Anterior cingulate cortex (tissue), 58 donors: Measurements from ENCODE around the gene BICDL2.
"Not testable (repeated sequence)": the region's sequence is repeated elsewhere in the genome, so short reads cannot be mapped to it uniquely, and the experiment has no call there.

ENCODE experiments used
- DNase-seq, 58 donors: peaks; one replicate each; lab custom pipeline; 2025; lab: John Stamatoyannopoulos, UW

BICDL2 gene

GRCh38 chr16:3065069-3065741 lies 28.5 kb upstream of the BICDL2 start, which contains the start of gene IL32:
Gene IL32 (plus strand): TSS chr16:3065640. CDS start chr16:3065812, 172 bp downstream.
- no peak for DNase-seq

- no peak for DNase-seq
These were observed 27.1 kb upstream of the BICDL2 start for GRCh38 chr16:3063625-3064386.

DNA sequence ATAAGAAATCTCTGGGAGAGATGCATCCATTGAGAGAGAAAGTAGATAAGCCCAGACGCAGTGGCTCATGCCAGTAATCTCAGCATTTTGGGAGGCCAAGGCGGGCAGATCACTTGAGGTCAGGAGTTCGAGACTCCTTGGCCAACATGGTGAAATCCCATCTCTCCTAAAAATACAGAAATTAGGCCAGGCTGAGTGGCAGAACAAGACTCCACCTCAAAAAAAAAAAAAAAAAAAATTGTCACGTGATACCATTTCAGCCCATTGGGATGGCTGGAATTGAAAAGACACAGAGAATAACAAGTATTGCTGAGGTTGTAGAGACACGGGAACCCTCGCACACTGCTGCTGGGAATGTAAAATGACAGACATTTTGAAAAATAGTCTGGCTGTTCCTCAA lies 25.8 kb upstream of the BICDL2 start:
- no peak for DNase-seq

DNA sequence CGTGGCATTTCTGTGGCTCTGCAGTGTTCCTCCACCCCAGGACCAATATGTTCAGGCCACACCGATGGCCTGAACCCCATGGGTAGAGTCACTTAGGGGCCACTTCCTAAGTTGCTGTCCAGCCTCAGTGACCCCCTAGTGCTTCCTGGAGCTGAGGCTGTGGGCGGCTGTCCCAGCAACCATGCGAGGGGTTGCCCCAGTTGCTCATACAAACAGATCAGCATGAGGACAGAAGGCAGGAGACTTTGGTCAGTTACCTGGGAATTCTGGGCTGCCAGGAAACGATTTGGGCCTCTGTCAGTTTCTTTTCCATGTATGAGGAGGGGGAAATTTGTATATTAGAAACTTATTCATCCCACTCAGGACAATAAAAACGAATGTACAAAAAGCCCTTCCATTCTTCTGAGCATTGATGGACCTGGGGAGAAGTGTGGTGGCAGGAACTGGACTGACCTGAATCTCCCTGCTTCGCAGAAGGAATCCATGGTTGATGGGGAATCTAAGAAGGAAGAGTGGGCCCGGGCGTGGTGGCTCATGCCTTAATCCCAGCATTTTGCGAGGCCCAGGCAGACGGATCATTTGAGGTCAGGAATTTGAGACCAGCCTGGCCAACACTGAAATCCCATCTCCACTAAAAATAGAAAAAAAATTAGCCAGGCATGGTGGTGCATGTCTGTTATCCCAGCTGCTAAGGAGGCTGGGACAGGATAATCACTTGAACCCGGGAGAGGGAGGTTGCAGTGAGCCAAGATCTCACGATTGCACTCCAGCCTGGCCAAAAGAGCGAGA lies 23.8 kb upstream of the BICDL2 start:
- no peak for DNase-seq

DNA sequence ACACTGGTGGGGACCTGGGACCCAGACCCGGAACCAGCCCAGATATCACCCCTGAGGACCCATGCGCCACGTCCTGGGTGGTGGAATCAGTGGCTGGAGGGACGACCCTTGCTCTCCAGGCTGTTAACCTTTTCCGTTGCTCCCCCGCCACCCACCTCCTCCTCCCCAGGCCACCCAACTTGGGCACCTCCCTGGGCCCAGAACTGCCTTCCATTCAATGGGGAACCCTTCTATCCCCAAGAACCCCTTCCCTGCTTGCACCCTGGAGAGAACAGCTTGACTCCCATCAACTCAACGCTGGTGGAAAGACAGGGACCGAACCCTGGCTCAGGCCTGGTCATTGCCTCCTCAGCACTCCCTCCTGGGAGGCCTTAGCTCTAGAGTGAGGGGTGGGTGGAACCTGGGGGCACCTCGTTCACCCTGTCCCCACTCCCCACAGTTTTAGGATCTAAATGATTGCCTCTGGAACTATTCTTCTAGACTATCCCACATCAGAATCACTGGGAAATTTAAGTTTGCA lies 23.0 kb upstream of the BICDL2 start:
- DNase-seq: no peak

GRCh38 chr16:3059041-3059722 lies 22.4 kb upstream of the BICDL2 start:
- DNase-seq: peak in 57 of 58 donors; percentile 11 to 85 (median 66)

- peak in 22 of 58 donors; percentile 4 to 52 (median 27) for DNase-seq
These were observed 21.6 kb upstream of the BICDL2 start for GRCh38 chr16:3058139-3059030.

GRCh38 chr16:3057181-3058138 lies 20.7 kb upstream of the BICDL2 start:
- DNase-seq: no peak

- no peak for DNase-seq
These were observed 19.8 kb upstream of the BICDL2 start for GRCh38 chr16:3056336-3057180.

DNA sequence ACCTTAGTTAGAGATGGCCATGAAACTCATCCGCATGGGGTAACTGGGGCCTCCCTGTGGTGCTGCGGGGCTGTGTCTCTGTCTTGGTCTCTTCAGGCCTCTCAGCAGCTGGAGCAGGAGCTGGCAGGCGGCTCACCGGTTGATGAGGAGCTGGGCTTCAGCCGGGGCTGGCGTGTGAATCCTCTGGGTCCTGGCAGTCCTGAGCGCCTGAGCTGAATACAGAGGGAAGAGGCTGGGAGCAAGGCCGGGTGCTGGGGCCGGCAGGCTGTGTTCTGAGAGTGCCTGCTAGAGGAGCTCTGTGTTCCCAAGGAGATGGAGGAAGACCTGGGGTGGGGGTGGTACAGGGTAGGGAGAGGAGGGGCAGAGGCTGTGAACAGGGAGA lies 19.0 kb upstream of the BICDL2 start:
- not testable (repeated sequence) for DNase-seq

DNA sequence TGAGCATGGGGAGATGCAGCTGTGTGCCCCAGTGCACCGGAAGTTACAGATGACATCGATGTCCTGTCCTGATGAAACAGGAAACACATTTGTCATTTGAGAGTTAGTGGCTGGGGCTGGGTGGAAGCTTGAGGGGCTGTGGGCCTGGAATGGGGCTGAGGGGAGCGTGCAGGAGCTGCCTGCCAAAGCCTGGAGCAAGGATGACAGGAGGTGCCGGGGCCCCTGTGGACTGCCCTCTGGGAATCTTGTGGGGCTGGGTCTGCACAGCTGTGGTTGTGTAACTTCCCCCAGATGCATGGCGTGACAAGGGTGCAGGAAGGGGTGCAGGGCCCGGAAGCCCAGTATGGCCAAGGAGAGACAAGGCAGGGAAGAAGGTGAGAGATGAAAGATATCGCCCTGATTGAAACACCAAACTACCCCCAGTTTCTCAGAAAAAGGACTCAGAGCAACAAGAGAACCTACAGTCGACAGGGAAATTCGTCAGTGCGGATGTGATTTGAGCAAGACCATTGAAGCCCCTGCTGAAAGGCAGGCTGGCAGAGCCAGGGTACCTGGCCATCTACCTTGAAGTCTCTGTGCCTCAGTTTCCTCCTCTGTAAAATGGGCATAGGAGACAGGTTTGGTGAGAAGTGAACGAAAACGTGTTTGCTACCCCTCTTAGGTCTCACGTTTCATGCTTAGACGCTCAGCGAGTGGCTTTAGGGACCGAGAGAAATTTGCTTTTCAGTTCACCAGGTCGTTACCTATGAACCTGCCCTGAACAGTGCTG lies 18.4 kb upstream of the BICDL2 start:
- DNase-seq: no peak

GRCh38 chr16:3053330-3053710 lies 16.6 kb upstream of the BICDL2 start:
- DNase-seq: not testable (repeated sequence)

GRCh38 chr16:3052571-3053329 lies 16.0 kb upstream of the BICDL2 start:
- DNase-seq: not testable (repeated sequence)

GRCh38 chr16:3051494-3051893 lies 14.8 kb upstream of the BICDL2 start:
- DNase-seq: no peak

DNA sequence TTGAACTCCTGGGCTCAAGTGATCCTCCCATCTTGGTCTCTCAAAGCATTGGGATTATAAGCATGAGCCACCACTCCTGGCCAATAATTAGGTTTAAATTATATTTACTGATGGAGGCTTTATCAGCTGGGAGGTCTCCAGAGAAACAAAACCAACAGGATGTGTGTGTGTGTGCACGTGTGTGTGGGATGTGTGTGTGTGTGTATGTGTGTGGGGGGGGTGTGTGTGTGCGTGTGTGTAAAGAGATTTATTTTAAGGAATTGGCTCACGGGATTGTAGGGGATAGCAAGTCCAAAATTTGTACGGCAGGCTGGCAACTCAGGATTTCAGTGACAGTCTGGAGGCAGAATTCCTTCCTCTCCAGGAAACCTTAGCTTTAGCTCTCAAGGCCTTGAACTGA lies 14.3 kb upstream of the BICDL2 start:
- no peak for DNase-seq

- no peak for DNase-seq
These were observed 13.7 kb upstream of the BICDL2 start for GRCh38 chr16:3050487-3050886.
